H9 (cell line): ENCODE data around the gene THBS4. TPM values are rescaled to one million over a fixed set of nuclear protein-coding genes. Genes with fewer than 3 reads are reported as not detected.

Experiments used
- DNase-seq: peaks from one replicate; pipeline ENCODE4 v3.0.0-alpha.2; 2017
- H2AFZ ChIP-seq: one replicate; pipeline ENCODE4 v1.6.1; 2013; ENCODE audit warnings: mild to moderate bottlenecking, low read length, control low read depth, moderate library complexity
- H2AK5ac ChIP-seq: 2 replicates; pipeline ENCODE4 v1.6.1; 2013; ENCODE audit warnings: low read length, control low read depth, mixed read lengths; ENCODE audit not compliant: insufficient read length
- H2BK120ac ChIP-seq: one replicate; pipeline ENCODE4 v1.6.1; 2013; ENCODE audit warnings: low read depth, mild to moderate bottlenecking, low read length, control low read depth, inconsistent platforms; ENCODE audit not compliant: poor library complexity, severe bottlenecking
- H2BK12ac ChIP-seq: 2 replicates; pipeline ENCODE4 v1.6.1; 2013; ENCODE audit warnings: low read length, control low read depth, mixed read lengths, low read depth; ENCODE audit not compliant: insufficient read length
- H2BK15ac ChIP-seq: 2 replicates; pipeline ENCODE4 v1.6.1; 2013; ENCODE audit warnings: low read depth, low read length, control low read depth
- H2BK20ac ChIP-seq: one replicate; pipeline ENCODE4 v1.6.1; 2013; ENCODE audit warnings: low read depth, mild to moderate bottlenecking, low read length, control low read depth, inconsistent platforms; ENCODE audit not compliant: poor library complexity, severe bottlenecking
- H2BK5ac ChIP-seq: 2 replicates; pipeline ENCODE4 v1.6.1; 2013; ENCODE audit warnings: low read length, control low read depth, mixed read lengths; ENCODE audit not compliant: insufficient read length
- H3K14ac ChIP-seq: 2 replicates; pipeline ENCODE4 v1.6.1; 2013; ENCODE audit warnings: low read length, control low read depth; ENCODE audit not compliant: insufficient read depth
- H3K18ac ChIP-seq: 2 replicates; pipeline ENCODE4 v1.6.1; 2013; ENCODE audit warnings: low read depth, mild to moderate bottlenecking, mixed read lengths, low read length, control low read depth; ENCODE audit not compliant: insufficient read length
- H3K23ac ChIP-seq: 2 replicates; pipeline ENCODE4 v1.6.1; 2013; ENCODE audit warnings: low read length, control low read depth, mixed read lengths, low read depth; ENCODE audit not compliant: insufficient read length
- H3K23me2 ChIP-seq: 2 replicates; pipeline ENCODE4 v1.6.1; 2013; ENCODE audit warnings: low read depth, mild to moderate bottlenecking, mixed read lengths, low read length, control low read depth; ENCODE audit not compliant: insufficient read length, poor library complexity, severe bottlenecking
- H3K27ac ChIP-seq: 2 replicates; pipeline ENCODE4 v1.5.1; 2013; ENCODE audit warnings: low read length, control low read depth, mixed read lengths, low read depth; ENCODE audit not compliant: insufficient read length
- H3K27me3 ChIP-seq: 2 replicates; pipeline ENCODE4 v1.6.1; 2013; ENCODE audit warnings: low read length, control low read depth, inconsistent platforms; ENCODE audit not compliant: insufficient read depth
- H3K4ac ChIP-seq: 2 replicates; pipeline ENCODE4 v1.6.1; 2013; ENCODE audit warnings: low read depth, mild to moderate bottlenecking, control low read depth, inconsistent platforms, low read length, moderate library complexity
- H3K4me1 ChIP-seq: 2 replicates; pipeline ENCODE4 v1.6.1; 2013; ENCODE audit warnings: low read length, control low read depth, inconsistent platforms; ENCODE audit not compliant: insufficient read depth
- H3K4me2 ChIP-seq: 2 replicates; pipeline ENCODE4 v1.6.1; 2013; ENCODE audit warnings: low read length, control low read depth, mixed read lengths; ENCODE audit not compliant: insufficient read length, insufficient read depth
- H3K56ac ChIP-seq: 2 replicates; pipeline ENCODE4 v1.6.1; 2013; ENCODE audit warnings: low read depth, mild to moderate bottlenecking, mixed read lengths, low read length, control low read depth; ENCODE audit not compliant: insufficient read length
- H3K79me1 ChIP-seq: 2 replicates; pipeline ENCODE4 v1.6.1; 2013; ENCODE audit warnings: low read depth, mild to moderate bottlenecking, moderate library complexity, low read length, control low read depth, inconsistent platforms; ENCODE audit not compliant: insufficient read depth, poor library complexity, severe bottlenecking
- H3K79me2 ChIP-seq: 2 replicates; pipeline ENCODE4 v1.6.1; 2013; ENCODE audit warnings: low read length, control low read depth, inconsistent platforms; ENCODE audit not compliant: insufficient read depth
- H3K9ac ChIP-seq: 2 replicates; pipeline ENCODE4 v1.6.1; 2013; ENCODE audit warnings: low read length, control low read depth, mixed read lengths; ENCODE audit not compliant: insufficient read length; ENCODE audit errors: extremely low read depth
- H3K9me3 ChIP-seq: one replicate; pipeline ENCODE4 v1.6.1; 2013; ENCODE audit warnings: low read depth, low read length, inconsistent platforms; ENCODE audit not compliant: control insufficient read depth
- H3T11ph ChIP-seq: one replicate; pipeline ENCODE4 v1.6.1; 2013; ENCODE audit warnings: mild to moderate bottlenecking, low read length, control low read depth, inconsistent platforms
- H4K20me1 ChIP-seq: one replicate; pipeline ENCODE4 v1.6.1; 2013; ENCODE audit not compliant: control insufficient read depth, insufficient read length, insufficient read depth
- H4K5ac ChIP-seq: 2 replicates; pipeline ENCODE4 v1.6.1; 2013; ENCODE audit warnings: low read depth, mild to moderate bottlenecking, mixed read lengths, low read length, control low read depth; ENCODE audit not compliant: insufficient read length
- H4K8ac ChIP-seq: replicated peaks from 2 replicates; pipeline ENCODE4 v1.6.1; 2013; ENCODE audit warnings: low read length, control low read depth, mixed read lengths, low read depth; ENCODE audit not compliant: insufficient read length
- H4K91ac ChIP-seq: 2 replicates; pipeline ENCODE4 v1.6.1; 2013; ENCODE audit warnings: low read depth, mild to moderate bottlenecking, moderate library complexity, mixed read lengths, low read length, control low read depth; ENCODE audit not compliant: insufficient read length
- H3K27ac Mint-ChIP-seq, 3 experiments: 2 replicates in 2 of 3; 3 replicates in 1 of 3; pipeline ENCODE4 v1.8.0; 2020 to 2021; ENCODE audit warnings: mixed read lengths in 3 of 3, mild to moderate bottlenecking in 1 of 3, moderate library complexity in 1 of 3
- H3K27me3 Mint-ChIP-seq: 2 replicates; pipeline ENCODE4 v1.8.0; 2021; ENCODE audit warnings: low read depth, mild to moderate bottlenecking, moderate library complexity, mixed read lengths
- H3K36me3 Mint-ChIP-seq, 3 experiments: 2 replicates in 2 of 3; 3 replicates in 1 of 3; pipeline ENCODE4 v1.8.0; 2020 to 2021; ENCODE audit warnings: low read depth in 3 of 3, mixed read lengths in 3 of 3; ENCODE audit not compliant: insufficient read depth in 1 of 3
- H3K4me1 Mint-ChIP-seq, 2 experiments: 2 replicates each; pipeline ENCODE4 v1.8.0; 2020; ENCODE audit warnings: mixed read lengths in 2 of 2
- H3K4me3 Mint-ChIP-seq, 2 experiments: 2 replicates in 1 of 2; 3 replicates in 1 of 2; pipeline ENCODE4 v1.8.0; 2020 to 2021; ENCODE audit warnings: mild to moderate bottlenecking in 2 of 2, mixed read lengths in 2 of 2, moderate library complexity in 1 of 2
- H3K9me3 Mint-ChIP-seq, 2 experiments: 2 replicates in 1 of 2; 3 replicates in 1 of 2; pipeline ENCODE4 v1.8.0; 2020; ENCODE audit warnings: mild to moderate bottlenecking in 2 of 2, mixed read lengths in 2 of 2, moderate library complexity in 1 of 2
- CTCF ChIP-seq: fragments of 200-600 bp; sonication (generic); conservative IDR thresholded peaks from 3 replicates; pipeline ENCODE4 v1.8.0; 2021; ENCODE audit warnings: antibody characterized with exemption, mild to moderate bottlenecking
- WGBS: extraction: QIAGEN DNeasy Blood & Tissue Kit; methylation state at CpG from one replicate; pipeline ENCODE4 v1.1.7; 2013; ENCODE audit warnings: missing lambda C conversion rate, low lambda C conversion rate, mixed read lengths; ENCODE audit not compliant: insufficient read length; ENCODE audit errors: extremely low coverage; 5-methylcytosine and 5-hydroxymethylcytosine counted together
- total RNA-seq: library from RNA; stranded (reverse); gene quantifications from 2 replicates; pipeline ENCODE4 v1.2.1, GENCODE V29; 2021

The THBS4 gene
- total RNA-seq, 1 experiment from 2014 or later = 19.0 TPM

GRCh38 chr5:80106916-80107315, 71.8 kb downstream of the THBS4 start:
- H4K91ac ChIP-seq = no peak overlapping the region
- Mint-ChIP-seq H3K27ac (no peak overlapping the region), H3K4me3 (no peak overlapping the region)

More at GRCh38 chr5:80106916-80107315, 71.8 kb downstream of the THBS4 start:
- H3K36me3 Mint-ChIP-seq = no peaks in the 10 kb centered on the region
- Histone ChIP-seq H3K23me2 (no peaks in the 10 kb centered on the region), H3K56ac (no peak overlapping the region), H3K4me1 (peaks cover 5% of the 10 kb centered on the region; the same call in 1 of the 2 replicates), H2AK5ac (no peak overlapping the region), H3K18ac (no peak overlapping the region), H3K9ac (no peak overlapping the region), H3K23ac (no peak overlapping the region), H3K4ac (no peak overlapping the region), H2BK5ac (no peak overlapping the region), H2BK20ac (no peak overlapping the region), H4K20me1 (no peaks in the 10 kb centered on the region), H2AFZ (no peak overlapping the region), H2BK12ac (no peak overlapping the region), H3K4me2 (no peak overlapping the region), H2BK15ac (no peak overlapping the region), H2BK120ac (no peak overlapping the region), H3K27me3 (no peaks in the 10 kb centered on the region), H3T11ph (no peak overlapping the region), H3K14ac (no peak overlapping the region), H4K5ac (no peak overlapping the region), H4K8ac (no peak overlapping the region), H3K9me3 (no peaks in the 10 kb centered on the region), H3K79me2 (no peaks in the 10 kb centered on the region), H3K79me1 (no peaks in the 10 kb centered on the region), H3K27ac (no peak overlapping the region)
- TF ChIP-seq CTCF = no peak
- H3K27me3 Mint-ChIP-seq = peaks cover 2% of the 10 kb centered on the region; the same call in 1 of the 2 replicates
- WGBS = no CpG with 5 or more reads among the region's 5 CpGs
- DNase-seq = no peak
- H3K4me1 Mint-ChIP-seq = peaks cover 29 to 30% of the 10 kb centered on the region in 2 experiments
- no peaks in the 10 kb centered on the region for H3K9me3 Mint-ChIP-seq
